GM21515 (cell line): ENCODE measurements around the gene OR8H3.
"Not testable (repeated sequence)": the region's sequence is repeated elsewhere in the genome, so short reads cannot be mapped to it uniquely, and the experiment has no call there.

ENCODE experiments used
- ATAC-seq: cut with Tn5 transposase; IDR thresholded peaks from one replicate; pipeline ENCODE4 v1.9.1; 2021; ENCODE audit not compliant: unreplicated experiment

Gene OR8H3, protein sequence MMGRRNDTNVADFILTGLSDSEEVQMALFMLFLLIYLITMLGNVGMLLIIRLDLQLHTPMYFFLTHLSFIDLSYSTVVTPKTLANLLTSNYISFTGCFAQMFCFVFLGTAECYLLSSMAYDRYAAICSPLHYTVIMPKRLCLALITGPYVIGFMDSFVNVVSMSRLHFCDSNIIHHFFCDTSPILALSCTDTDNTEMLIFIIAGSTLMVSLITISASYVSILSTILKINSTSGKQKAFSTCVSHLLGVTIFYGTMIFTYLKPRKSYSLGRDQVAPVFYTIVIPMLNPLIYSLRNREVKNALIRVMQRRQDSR

DNA sequence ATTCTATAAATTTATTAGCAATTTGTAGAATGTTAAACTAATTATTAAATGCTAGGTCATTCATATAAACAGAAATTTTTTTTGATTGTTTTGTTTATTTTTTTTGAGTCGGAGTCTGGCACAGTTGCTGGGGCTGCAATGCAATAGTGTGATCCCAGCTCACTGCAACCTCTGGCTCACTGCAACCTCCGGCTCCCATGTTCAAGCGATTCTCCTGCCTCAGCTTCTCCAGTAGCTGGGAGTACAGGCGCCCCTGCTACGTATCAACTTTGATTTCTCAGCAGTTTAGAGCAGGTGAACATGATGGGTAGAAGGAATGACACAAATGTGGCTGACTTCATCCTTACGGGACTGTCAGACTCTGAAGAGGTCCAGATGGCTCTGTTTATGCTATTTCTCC, at the start of gene OR8H3:
Gene OR8H3, plus strand, starts transcription at position 301 of the 400 bp plus-strand sequence. Its CDS starts 0 bp downstream, at position 301.
- no peak for ATAC-seq

DNA sequence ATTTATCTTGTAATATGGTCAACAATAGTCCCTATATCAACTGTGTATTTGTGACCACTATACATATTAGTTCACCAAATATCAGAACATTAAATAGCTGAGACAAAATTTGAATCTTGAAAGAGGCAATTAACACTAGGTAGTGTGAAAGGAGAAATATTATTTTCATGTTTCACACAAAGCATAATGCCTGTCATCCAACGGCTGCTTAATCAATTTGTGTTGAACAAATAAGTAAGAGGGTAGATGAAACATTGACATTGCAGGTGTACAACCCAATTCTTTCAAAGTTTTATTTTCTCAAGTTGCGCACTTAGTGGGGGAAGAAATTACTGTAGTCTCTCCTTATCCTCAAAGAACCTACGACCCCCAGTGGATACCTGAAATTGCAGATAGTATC, 32.5 kb upstream of the OR8H3 start:
- no peak for ATAC-seq

- ATAC-seq: no peak
Measured at GRCh38 chr11:56093008-56093407, 29.2 kb upstream of the OR8H3 start, which contains the start of gene OR8I2. Gene OR8I2 (plus strand): TSS chr11:56093308. CDS start chr11:56093308, 0 bp downstream.

- ATAC-seq: no peak
Measured at GRCh38 chr11:56103210-56103737, 18.9 kb upstream of the OR8H3 start, which contains the start of gene OR8H2. Gene OR8H2 (plus strand): TSS chr11:56103687. CDS start chr11:56105043, 1,356 bp downstream.

GRCh38 chr11:56140151-56140661, 18.0 kb downstream of the OR8H3 start, which contains the start of gene OR8J3:
Gene OR8J3 (minus strand): TSS chr11:56140201. CDS start chr11:56137718, 2,483 bp downstream.
- ATAC-seq: no peak

DNA sequence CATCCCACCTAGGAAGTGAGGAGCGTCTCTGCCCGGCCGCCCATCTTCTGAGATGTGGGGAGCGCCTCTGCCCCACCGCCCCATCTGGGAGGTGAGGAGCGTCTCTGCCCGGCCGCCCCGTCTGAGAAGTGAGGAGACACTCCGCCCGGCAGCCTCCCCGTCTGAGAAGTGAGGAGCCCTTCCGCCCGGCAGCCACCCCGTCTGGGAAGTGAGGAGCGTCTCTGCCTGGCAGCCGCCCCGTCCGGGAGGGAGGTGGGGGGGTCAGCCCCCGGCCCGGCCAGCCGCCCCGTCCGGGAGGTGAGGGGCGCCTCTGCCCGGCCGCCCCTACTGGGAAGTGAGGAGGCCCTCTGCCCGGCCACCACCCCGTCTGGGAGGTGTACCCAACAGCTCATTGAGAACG, 21.5 kb downstream of the OR8H3 start:
- not testable (repeated sequence) for ATAC-seq

DNA sequence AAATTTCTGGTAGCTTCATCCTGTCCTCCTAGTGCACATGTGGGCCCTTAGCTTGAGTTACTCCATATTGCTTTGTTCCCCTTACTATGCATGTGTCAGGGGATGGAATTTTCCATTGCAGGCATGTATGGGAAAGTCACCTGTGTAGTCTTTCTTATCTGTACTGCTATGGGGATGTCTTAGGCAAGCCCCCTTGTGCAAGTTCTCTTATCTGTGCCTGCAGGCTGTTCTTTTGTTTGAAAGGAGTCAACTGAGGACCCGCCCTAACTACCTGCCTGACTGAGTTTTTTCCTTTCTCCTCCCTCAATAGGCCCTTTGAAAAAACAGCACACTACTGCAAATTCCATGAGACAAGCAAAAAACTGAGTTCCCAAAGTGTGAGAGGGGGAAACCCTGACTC, 29.2 kb downstream of the OR8H3 start:
- no peak for ATAC-seq

DNA sequence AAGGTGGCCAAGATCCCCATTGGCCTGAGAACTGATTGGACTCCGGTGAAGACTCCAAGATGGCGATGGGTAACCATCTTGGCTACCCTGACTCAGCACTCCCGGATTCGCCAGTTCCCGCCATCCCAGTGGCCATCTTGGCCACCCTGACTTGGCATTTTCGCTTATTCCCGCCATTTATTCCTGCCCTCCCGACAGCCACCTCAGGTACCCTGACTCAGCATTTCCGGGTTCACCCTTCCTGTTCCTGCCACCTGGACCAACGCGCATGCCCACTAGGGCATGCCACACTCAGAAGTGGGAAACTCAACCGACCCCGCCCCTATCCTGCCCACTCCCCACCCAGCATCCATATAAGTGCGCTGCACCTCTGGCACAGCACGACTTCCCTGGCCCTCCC, 30.2 kb downstream of the OR8H3 start:
- no peak for ATAC-seq

DNA sequence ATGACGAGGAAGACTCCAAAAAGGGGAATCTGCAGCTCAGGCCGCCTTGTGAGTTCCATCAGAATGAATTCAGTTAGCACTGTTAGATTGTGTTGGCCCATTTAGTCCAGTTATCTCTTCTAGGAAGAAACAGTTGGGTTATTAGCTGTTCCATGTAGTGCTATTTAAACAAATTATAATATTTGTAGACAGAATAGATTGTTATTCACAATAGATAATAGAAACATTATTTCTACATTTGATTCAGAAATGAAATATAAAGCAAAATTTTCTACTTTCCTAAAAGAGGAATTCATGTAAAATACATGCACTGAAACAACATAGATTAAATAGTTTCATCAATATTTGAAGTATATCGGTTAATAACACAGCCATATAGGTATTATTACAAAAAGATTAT, 38.0 kb downstream of the OR8H3 start, which contains the start of gene OR8K5:
Gene OR8K5, minus strand, starts transcription at position 101 of the 400 bp plus-strand sequence. Its CDS starts 0 bp downstream, at position 101.
- ATAC-seq: no peak

- ATAC-seq: no peak
Measured at GRCh38 chr11:56163804-56164203, 41.6 kb downstream of the OR8H3 start.

GRCh38 chr11:56172256-56172830, 50.2 kb downstream of the OR8H3 start:
- no peak for ATAC-seq
